ENCODE measurements around the gene DAP. TPM values are rescaled to one million over a fixed set of nuclear protein-coding genes. Genes with fewer than 3 reads are reported as not detected.

DAP gene
- total RNA-seq, 4 donors from 2014 or later = 66.1 to 130 (median 106) TPM

- no peaks in the 10 kb centered on the region for H3K36me3 ChIP-seq
- H3K4me1 ChIP-seq = peaks cover 38 to 40% of the 10 kb centered on the region in 2 donors
- no peaks in the 10 kb centered on the region for H3K27me3 ChIP-seq
- H3K4me3 ChIP-seq (replicated peaks in 1 of 3) = no peak overlapping the region
- peak overlapping the region in 2 of 3 donors; percentile 95 to 97 for H3K27ac ChIP-seq
- intact Hi-C loops (cut with DNase I) = no loop called here
- WGBS, 2 donors = 92 to 98% methylated on average over 2 of the region's 2 CpGs
- no peaks in the 10 kb centered on the region for H3K9me3 ChIP-seq
- no peak for TF ChIP-seq POLR2A (IDR thresholded peaks at IDR 0.05)
- TF ChIP-seq CTCF (IDR thresholded peaks at IDR 0.05) = no peak
- DNase-seq = no peak
Observed at GRCh38 chr5:10705747-10706146, 55.3 kb downstream of the DAP start.

GRCh38 chr5:10704949-10705621 lies 55.9 kb downstream of the DAP start:
- no peaks in the 10 kb centered on the region for H3K9me3 ChIP-seq
- H3K27ac ChIP-seq = peak overlapping the region in 2 of 3 donors; percentile 95 to 97
- no peak overlapping the region for H3K4me3 ChIP-seq (replicated peaks in 1 of 3)
- DNase-seq = no peak
- 77 to 80% methylated on average over 10 of the region's 10 CpGs for WGBS, 2 donors
- H3K27me3 ChIP-seq = no peaks in the 10 kb centered on the region
- TF ChIP-seq POLR2A (IDR thresholded peaks at IDR 0.05) = no peak
- TF ChIP-seq CTCF (IDR thresholded peaks at IDR 0.05) = no peak
- peaks cover 45 to 46% of the 10 kb centered on the region in 2 donors for H3K4me1 ChIP-seq
- intact Hi-C loops (cut with DNase I) = no loop called here
- no peaks in the 10 kb centered on the region for H3K36me3 ChIP-seq

GRCh38 chr5:10703676-10704075 lies 57.4 kb downstream of the DAP start:
- TF ChIP-seq POLR2A (IDR thresholded peaks at IDR 0.05) (peak in 1 of 2 donors; percentile 40), CTCF (IDR thresholded peaks at IDR 0.05) (no peak)
- DNase-seq = peak; percentile 90 to 93

GRCh38 chr5:10702911-10703491 lies 58.0 kb downstream of the DAP start:
- H3K36me3 ChIP-seq = no peaks in the 10 kb centered on the region
- TF ChIP-seq CTCF (IDR thresholded peaks at IDR 0.05) = no peak
- TF ChIP-seq POLR2A (IDR thresholded peaks at IDR 0.05) = no peak
- peaks cover 56 to 63% of the 10 kb centered on the region in 2 donors for H3K4me1 ChIP-seq
- H3K27me3 ChIP-seq = no peaks in the 10 kb centered on the region
- H3K27ac ChIP-seq = peak overlapping the region; percentile 85 to 97 (median 95)
- WGBS, 2 donors = 59 to 70% methylated on average over 7 of the region's 7 CpGs
- no peak overlapping the region for H3K4me3 ChIP-seq (replicated peaks in 1 of 3)
- no peaks in the 10 kb centered on the region for H3K9me3 ChIP-seq
- peak; percentile 45 to 57 for DNase-seq
- intact Hi-C loops (cut with DNase I) = no loop called here

More at GRCh38 chr5:10703676-10704075, 57.4 kb downstream of the DAP start:
- Histone ChIP-seq H3K9me3 (no peaks in the 10 kb centered on the region), H3K27me3 (no peaks in the 10 kb centered on the region), H3K36me3 (no peaks in the 10 kb centered on the region), H3K4me1 (peaks cover 56 to 59% of the 10 kb centered on the region in 2 donors), H3K27ac (peak overlapping the region; percentile 85 to 97 (median 95)), H3K4me3 (replicated peaks in 1 of 3) (no peak overlapping the region)
- intact Hi-C loops (cut with DNase I) = no loop called here
- 28 to 40% methylated on average over 5 of the region's 5 CpGs for WGBS, 2 donors

- no peaks in the 10 kb centered on the region for H3K36me3 ChIP-seq
- intact Hi-C loops (cut with DNase I) = no loop called here
- peak overlapping the region; percentile 85 to 97 (median 95) for H3K27ac ChIP-seq
- peaks cover 58 to 63% of the 10 kb centered on the region in 2 donors for H3K4me1 ChIP-seq
- no peaks in the 10 kb centered on the region for H3K9me3 ChIP-seq
- peak; percentile 97 to 98 for DNase-seq
- WGBS, 2 donors = 47 to 54% methylated on average over 9 of the region's 9 CpGs
- TF ChIP-seq POLR2A (IDR thresholded peaks at IDR 0.05) (peak in 1 of 2 donors; percentile 72), CTCF (IDR thresholded peaks at IDR 0.05) (no peak)
- no peak overlapping the region for H3K4me3 ChIP-seq (replicated peaks in 1 of 3)
- no peaks in the 10 kb centered on the region for H3K27me3 ChIP-seq
Observed at GRCh38 chr5:10702040-10702629, 58.9 kb downstream of the DAP start.

Measured in thyroid gland (tissue), 4 donors.